WERI-Rb-1 (cell line): ENCODE data around the gene UNC5B.

Source experiments
- DNase-seq: peaks from one replicate; pipeline ENCODE4 v3.0.0-alpha.2; 2020
- H3K27ac ChIP-seq: fragments of 250-450 bp; sonication (Bioruptor Pico); 2 replicates; pipeline ENCODE4 v1.5.1; 2020; ENCODE audit warnings: mild to moderate bottlenecking, moderate library complexity
- H3K27me3 ChIP-seq: fragments of 250-450 bp; sonication (Bioruptor Pico); 2 replicates; pipeline ENCODE4 v1.5.1; 2021; ENCODE audit warnings: mild to moderate bottlenecking, low read depth, moderate library complexity; ENCODE audit not compliant: insufficient read depth, severe bottlenecking
- H3K36me3 ChIP-seq: fragments of 250-450 bp; sonication (Bioruptor Pico); 2 replicates; pipeline ENCODE4 v1.5.1; 2020; ENCODE audit warnings: mild to moderate bottlenecking, moderate library complexity
- H3K4me3 ChIP-seq: 2 replicates; pipeline ENCODE4 v1.5.1; 2011; ENCODE audit warnings: low read depth, mild to moderate bottlenecking, control low read depth, low read length
- H3K9me3 ChIP-seq: fragments of 250-450 bp; sonication (Bioruptor Pico); 2 replicates; pipeline ENCODE4 v1.5.1; 2021; ENCODE audit warnings: mild to moderate bottlenecking, moderate library complexity; ENCODE audit not compliant: severe bottlenecking
- CTCF ChIP-seq: IDR thresholded peaks from 2 replicates; pipeline ENCODE4 v1.5.1; 2011; ENCODE audit warnings: low read depth, mild to moderate bottlenecking, control low read depth, inconsistent platforms, low read length

UNC5B gene

GRCh38 chr10:71255550-71255807, 43.1 kb downstream of the UNC5B start:
- Histone ChIP-seq H3K27me3 (no peaks in the 10 kb centered on the region), H3K36me3 (no peaks in the 10 kb centered on the region), H3K4me3 (no peak overlapping the region), H3K27ac (no peak overlapping the region), H3K9me3 (no peaks in the 10 kb centered on the region)
- DNase-seq, result no peak
- TF ChIP-seq CTCF, result no peak

- no peak for DNase-seq
Observed at GRCh38 chr10:71255808-71256660, 43.7 kb downstream of the UNC5B start.

GRCh38 chr10:71256661-71257318, 44.4 kb downstream of the UNC5B start:
- DNase-seq, result no peak
- no peak overlapping the region for H3K27ac ChIP-seq
- no peaks in the 10 kb centered on the region for H3K36me3 ChIP-seq
- H3K4me3 ChIP-seq, result no peak overlapping the region
- no peak for TF ChIP-seq CTCF
- no peaks in the 10 kb centered on the region for H3K27me3 ChIP-seq
- H3K9me3 ChIP-seq, result no peaks in the 10 kb centered on the region

More at GRCh38 chr10:71255808-71256660, 43.7 kb downstream of the UNC5B start:
- no peaks in the 10 kb centered on the region for H3K36me3 ChIP-seq
- TF ChIP-seq CTCF, result no peak
- H3K27ac ChIP-seq, result no peak overlapping the region
- H3K9me3 ChIP-seq, result no peaks in the 10 kb centered on the region
- no peaks in the 10 kb centered on the region for H3K27me3 ChIP-seq
- H3K4me3 ChIP-seq, result no peak overlapping the region

DNA sequence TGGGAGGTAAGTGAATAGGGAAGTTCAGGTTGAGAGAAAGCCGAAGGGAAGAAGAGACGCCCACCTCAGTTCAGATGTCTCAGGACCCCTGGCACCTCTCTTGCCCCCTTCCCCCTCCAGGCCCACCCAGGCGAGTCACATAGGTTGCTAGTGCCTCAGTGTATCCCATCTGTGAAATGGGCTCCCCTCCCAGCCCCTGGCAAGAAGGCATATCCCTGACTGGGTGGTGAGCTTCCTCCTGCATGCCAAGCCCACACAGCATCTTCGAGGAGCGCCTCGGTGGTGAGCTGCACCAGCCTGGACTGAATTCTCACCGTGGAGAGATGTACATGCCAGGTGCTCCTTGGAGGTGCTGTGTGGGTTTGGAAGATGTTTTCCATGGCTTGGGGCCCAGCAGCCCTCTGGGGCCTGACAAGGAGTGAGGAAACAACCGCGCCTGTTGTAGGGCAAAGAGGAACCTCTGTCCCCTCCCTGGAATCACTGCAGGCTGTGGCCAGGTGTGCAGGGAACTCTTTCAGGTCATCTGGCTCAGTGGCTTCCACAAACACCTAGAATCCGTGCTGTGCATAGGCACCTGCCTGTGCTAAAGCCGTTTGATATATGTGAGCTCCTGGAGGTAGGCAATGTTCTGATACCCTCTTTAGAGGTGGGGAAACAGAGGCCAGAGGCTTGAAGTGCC, 45.1 kb downstream of the UNC5B start:
- Histone ChIP-seq H3K27ac (no peak overlapping the region), H3K9me3 (no peaks in the 10 kb centered on the region), H3K27me3 (no peaks in the 10 kb centered on the region), H3K4me3 (no peak overlapping the region), H3K36me3 (no peaks in the 10 kb centered on the region)
- no peak for TF ChIP-seq CTCF
- DNase-seq, result no peak

- Histone ChIP-seq H3K9me3 (no peaks in the 10 kb centered on the region), H3K4me3 (no peak overlapping the region), H3K27ac (no peak overlapping the region), H3K27me3 (no peaks in the 10 kb centered on the region), H3K36me3 (no peaks in the 10 kb centered on the region)
- TF ChIP-seq CTCF, result no peak
- no peak for DNase-seq
Observed at GRCh38 chr10:71258046-71258445, 45.7 kb downstream of the UNC5B start.
